Liver (tissue), 9 donors: ENCODE data around the gene ATXN10. TPM values are rescaled to one million over a fixed set of nuclear protein-coding genes. Genes with fewer than 3 reads are reported as not detected.

Source experiments
- DNase-seq: peaks from one replicate; pipeline ENCODE4 v3.0.0-alpha.2; 2017; ENCODE audit warnings: low spot score
- H3K27ac ChIP-seq, 2 donors: one replicate each; pipeline ENCODE4 v1.7.0; 2013; ENCODE audit warnings: inconsistent platforms in 2 of 2, low read length in 2 of 2, control low read depth in 1 of 2, low read depth in 1 of 2, mild to moderate bottlenecking in 1 of 2
- H3K27me3 ChIP-seq, 4 donors: one replicate each; pipeline versions ENCODE4 v1.6.1 to v1.7.0; 2013; ENCODE audit warnings: low read length in 3 of 4, inconsistent platforms in 1 of 4, mild to moderate bottlenecking in 1 of 4, moderate library complexity in 1 of 4; ENCODE audit not compliant: control insufficient read depth in 4 of 4, insufficient read depth in 4 of 4
- H3K36me3 ChIP-seq, 4 donors: one replicate each; pipeline versions ENCODE4 v1.6.1 to v1.7.0; 2013; ENCODE audit warnings: low read length in 3 of 4, mild to moderate bottlenecking in 3 of 4, low read depth in 1 of 4, moderate library complexity in 1 of 4; ENCODE audit not compliant: control insufficient read depth in 4 of 4, insufficient read depth in 3 of 4
- H3K4me1 ChIP-seq, 4 donors: one replicate each; pipeline versions ENCODE4 v1.6.1 to v1.7.0; 2013; ENCODE audit warnings: low read length in 3 of 4, mild to moderate bottlenecking in 3 of 4, moderate library complexity in 1 of 4; ENCODE audit not compliant: control insufficient read depth in 4 of 4, insufficient read depth in 4 of 4
- H3K4me3 ChIP-seq, 3 donors: one replicate each; pipeline versions ENCODE4 v1.6.1 to v1.7.0; 2013; ENCODE audit warnings: low read length in 3 of 3, control low read depth in 1 of 3, low read depth in 1 of 3, mild to moderate bottlenecking in 1 of 3
- H3K9ac ChIP-seq, 2 donors: one replicate each; pipeline ENCODE4 v1.7.0; 2013; ENCODE audit warnings: low read length in 2 of 2, mild to moderate bottlenecking in 2 of 2, moderate library complexity in 2 of 2, control low read depth in 1 of 2, low read depth in 1 of 2
- H3K9me3 ChIP-seq, 4 donors: one replicate each; pipeline versions ENCODE4 v1.6.1 to v1.7.0; 2013; ENCODE audit warnings: low read length in 3 of 4; ENCODE audit not compliant: control insufficient read depth in 4 of 4
- CTCF ChIP-seq: fragments of 150-350 bp; IDR thresholded peaks from 2 replicates; pipeline ENCODE4 v1.5.1; 2017; ENCODE audit warnings: improper control_type of control experiment, low read depth, low read length; ENCODE audit not compliant: missing input control
- EGR1 ChIP-seq, 2 donors: IDR thresholded peaks; 2 replicates each; pipeline ENCODE4 v1.6.1; 2016 to 2018; ENCODE audit warnings: antibody characterized with exemption in 2 of 2, low read depth in 2 of 2
- FOXA2 ChIP-seq: IDR thresholded peaks from 2 replicates; pipeline ENCODE4 v1.6.1; 2016; ENCODE audit warnings: antibody characterized with exemption
- GABPA ChIP-seq, 2 donors: IDR thresholded peaks in 1 of 2; conservative IDR thresholded peaks in 1 of 2; 2 replicates each; pipeline ENCODE4 v1.6.1; 2016; ENCODE audit warnings: antibody characterized with exemption in 2 of 2, mild to moderate bottlenecking in 1 of 2, moderate library complexity in 1 of 2
- JUND ChIP-seq, 2 donors: IDR thresholded peaks; 2 replicates each; pipeline ENCODE4 v1.6.1; 2016; ENCODE audit warnings: antibody characterized with exemption in 2 of 2
- MAX ChIP-seq: IDR thresholded peaks from 2 replicates; pipeline ENCODE4 v1.6.1; 2016; ENCODE audit warnings: antibody characterized with exemption
- NR2F2 ChIP-seq: IDR thresholded peaks from 2 replicates; pipeline ENCODE4 v1.6.1; 2016; ENCODE audit warnings: antibody characterized with exemption
- RAD21 ChIP-seq, 2 donors: IDR thresholded peaks; 2 replicates each; pipeline ENCODE4 v1.6.1; 2016; ENCODE audit warnings: antibody characterized with exemption in 2 of 2, mild to moderate bottlenecking in 2 of 2
- RXRA ChIP-seq, 2 donors: IDR thresholded peaks; 2 replicates each; pipeline ENCODE4 v1.6.1; 2017 to 2018; ENCODE audit warnings: antibody characterized with exemption in 2 of 2, mild to moderate bottlenecking in 1 of 2
- SP1 ChIP-seq: IDR thresholded peaks from 2 replicates; pipeline ENCODE4 v1.6.1; 2018; ENCODE audit warnings: antibody characterized with exemption, mild to moderate bottlenecking
- TAF1 ChIP-seq: conservative IDR thresholded peaks from 2 replicates; pipeline ENCODE4 v1.6.1; 2016; ENCODE audit warnings: antibody characterized with exemption, mild to moderate bottlenecking
- YY1 ChIP-seq: IDR thresholded peaks from 2 replicates; pipeline ENCODE4 v1.6.1; 2016; ENCODE audit warnings: antibody characterized with exemption, mild to moderate bottlenecking
- WGBS: extraction: QIAGEN DNeasy Blood & Tissue Kit; methylation state at CpG from one replicate; pipeline ENCODE4 v1.1.7; 2013; 5-methylcytosine and 5-hydroxymethylcytosine counted together
- polyA plus RNA-seq, 2 donors: library from polyadenylated mRNA; stranded (reverse) in 1 of 2; unstranded in 1 of 2; fragments of 200-250 nt in 1 of 2; fragments of >200 nt in 1 of 2; fragmentation: Nextera tagmentation in 1 of 2; extraction: Ambion mirVana in 1 of 2; gene quantifications; one replicate each; pipeline versions ENCODE4 v1.2.1 to v1.2.3, GENCODE V29; 2013 to 2015
- total RNA-seq, 2 donors: library from RNA; depleted of rRNA; stranded (reverse); fragments of >200 nt; gene quantifications; one replicate each; pipeline ENCODE4 v1.2.3, GENCODE V29; 2014
- TF ChIP-seq, protein P1 (sequence below): IDR thresholded peaks from 2 replicates; pipeline ENCODE4 v1.6.1; 2016; ENCODE audit warnings: antibody characterized with exemption, mild to moderate bottlenecking
- TF ChIP-seq, protein P2 (sequence below): IDR thresholded peaks from 2 replicates; pipeline ENCODE4 v1.6.1; 2016; ENCODE audit warnings: antibody characterized with exemption
- TF ChIP-seq, protein P3 (sequence below): IDR thresholded peaks from 2 replicates; pipeline ENCODE4 v1.6.1; 2016; ENCODE audit warnings: antibody characterized with exemption
- donor health status: healthy.
- donor health status: healthy.
- donor health status: healthy.
- donor health status: healthy.
- donor health status: healthy.

The ATXN10 gene
- total and polyA plus RNA-seq, 4 donors = 34.9 to 100 (median 69.7) TPM

GRCh38 chr22:45648301-45649117, 23.1 kb upstream of the ATXN10 start:
- no peak overlapping the region for H3K4me3 ChIP-seq
- H3K4me1 ChIP-seq = peaks cover 0 to 6% (median 1%) of the 10 kb centered on the region in 4 donors
- no peaks in the 10 kb centered on the region for H3K9me3 ChIP-seq
- H3K27ac ChIP-seq = no peak overlapping the region
- no peaks in the 10 kb centered on the region for H3K36me3 ChIP-seq
- H3K27me3 ChIP-seq = no peaks in the 10 kb centered on the region
- DNase-seq = no peak
- TF ChIP-seq, protein P1, sequence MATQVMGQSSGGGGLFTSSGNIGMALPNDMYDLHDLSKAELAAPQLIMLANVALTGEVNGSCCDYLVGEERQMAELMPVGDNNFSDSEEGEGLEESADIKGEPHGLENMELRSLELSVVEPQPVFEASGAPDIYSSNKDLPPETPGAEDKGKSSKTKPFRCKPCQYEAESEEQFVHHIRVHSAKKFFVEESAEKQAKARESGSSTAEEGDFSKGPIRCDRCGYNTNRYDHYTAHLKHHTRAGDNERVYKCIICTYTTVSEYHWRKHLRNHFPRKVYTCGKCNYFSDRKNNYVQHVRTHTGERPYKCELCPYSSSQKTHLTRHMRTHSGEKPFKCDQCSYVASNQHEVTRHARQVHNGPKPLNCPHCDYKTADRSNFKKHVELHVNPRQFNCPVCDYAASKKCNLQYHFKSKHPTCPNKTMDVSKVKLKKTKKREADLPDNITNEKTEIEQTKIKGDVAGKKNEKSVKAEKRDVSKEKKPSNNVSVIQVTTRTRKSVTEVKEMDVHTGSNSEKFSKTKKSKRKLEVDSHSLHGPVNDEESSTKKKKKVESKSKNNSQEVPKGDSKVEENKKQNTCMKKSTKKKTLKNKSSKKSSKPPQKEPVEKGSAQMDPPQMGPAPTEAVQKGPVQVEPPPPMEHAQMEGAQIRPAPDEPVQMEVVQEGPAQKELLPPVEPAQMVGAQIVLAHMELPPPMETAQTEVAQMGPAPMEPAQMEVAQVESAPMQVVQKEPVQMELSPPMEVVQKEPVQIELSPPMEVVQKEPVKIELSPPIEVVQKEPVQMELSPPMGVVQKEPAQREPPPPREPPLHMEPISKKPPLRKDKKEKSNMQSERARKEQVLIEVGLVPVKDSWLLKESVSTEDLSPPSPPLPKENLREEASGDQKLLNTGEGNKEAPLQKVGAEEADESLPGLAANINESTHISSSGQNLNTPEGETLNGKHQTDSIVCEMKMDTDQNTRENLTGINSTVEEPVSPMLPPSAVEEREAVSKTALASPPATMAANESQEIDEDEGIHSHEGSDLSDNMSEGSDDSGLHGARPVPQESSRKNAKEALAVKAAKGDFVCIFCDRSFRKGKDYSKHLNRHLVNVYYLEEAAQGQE = no peak
- TF ChIP-seq EGR1 (IDR thresholded peaks at IDR 0.05; ENCODE audit: low read depth in 2 of 2) (no peak), CTCF (no peak), RXRA (IDR thresholded peaks at IDR 0.05) (no peak), GABPA (IDR thresholded peaks at IDR 0.05 in 1 of 2, conservative IDR thresholded peaks at IDR 0.05 in 1 of 2) (no peak), SP1 (no peak)
- TF ChIP-seq, protein P2, sequence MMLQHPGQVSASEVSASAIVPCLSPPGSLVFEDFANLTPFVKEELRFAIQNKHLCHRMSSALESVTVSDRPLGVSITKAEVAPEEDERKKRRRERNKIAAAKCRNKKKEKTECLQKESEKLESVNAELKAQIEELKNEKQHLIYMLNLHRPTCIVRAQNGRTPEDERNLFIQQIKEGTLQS = no peak
- H3K9ac ChIP-seq = no peak overlapping the region
- WGBS = 86% methylated on average over 24 of the region's 24 CpGs

DNA sequence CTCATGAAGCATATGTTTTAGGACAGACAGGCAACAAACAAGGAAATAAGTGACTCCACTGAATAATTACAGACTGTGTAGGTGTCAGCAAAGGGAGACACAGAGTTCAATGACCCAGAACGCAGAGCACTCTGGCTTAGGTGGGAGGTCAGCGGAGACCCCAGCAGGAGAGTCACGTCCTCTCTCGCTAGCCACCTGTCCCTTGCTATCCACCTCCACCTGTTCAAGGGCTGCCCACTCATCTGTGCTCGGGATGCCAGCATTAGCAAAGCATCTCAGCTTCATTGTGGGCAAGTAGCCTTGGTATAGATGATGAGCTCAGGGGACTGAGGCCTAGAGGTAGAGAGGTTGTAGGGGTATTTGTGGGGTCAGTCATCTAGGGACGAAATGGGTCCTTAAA, 21.8 kb upstream of the ATXN10 start:
- H3K9me3 ChIP-seq = no peaks in the 10 kb centered on the region
- peak; percentile 17 for DNase-seq
- no peaks in the 10 kb centered on the region for H3K36me3 ChIP-seq
- H3K27me3 ChIP-seq = no peaks in the 10 kb centered on the region
- no peak overlapping the region for H3K9ac ChIP-seq
- 94% methylated on average over 6 of the region's 6 CpGs for WGBS
- no peak overlapping the region for H3K4me3 ChIP-seq
- no peak overlapping the region for H3K27ac ChIP-seq
- H3K4me1 ChIP-seq = peaks cover 0 to 6% (median 1%) of the 10 kb centered on the region in 4 donors
- TF ChIP-seq JUND (IDR thresholded peaks at IDR 0.05) (no peak), YY1 (no peak), NR2F2 (no peak), MAX (no peak), RAD21 (IDR thresholded peaks at IDR 0.05) (no peak), FOXA2 (no peak), TAF1 (no peak)
- TF ChIP-seq, protein P3, sequence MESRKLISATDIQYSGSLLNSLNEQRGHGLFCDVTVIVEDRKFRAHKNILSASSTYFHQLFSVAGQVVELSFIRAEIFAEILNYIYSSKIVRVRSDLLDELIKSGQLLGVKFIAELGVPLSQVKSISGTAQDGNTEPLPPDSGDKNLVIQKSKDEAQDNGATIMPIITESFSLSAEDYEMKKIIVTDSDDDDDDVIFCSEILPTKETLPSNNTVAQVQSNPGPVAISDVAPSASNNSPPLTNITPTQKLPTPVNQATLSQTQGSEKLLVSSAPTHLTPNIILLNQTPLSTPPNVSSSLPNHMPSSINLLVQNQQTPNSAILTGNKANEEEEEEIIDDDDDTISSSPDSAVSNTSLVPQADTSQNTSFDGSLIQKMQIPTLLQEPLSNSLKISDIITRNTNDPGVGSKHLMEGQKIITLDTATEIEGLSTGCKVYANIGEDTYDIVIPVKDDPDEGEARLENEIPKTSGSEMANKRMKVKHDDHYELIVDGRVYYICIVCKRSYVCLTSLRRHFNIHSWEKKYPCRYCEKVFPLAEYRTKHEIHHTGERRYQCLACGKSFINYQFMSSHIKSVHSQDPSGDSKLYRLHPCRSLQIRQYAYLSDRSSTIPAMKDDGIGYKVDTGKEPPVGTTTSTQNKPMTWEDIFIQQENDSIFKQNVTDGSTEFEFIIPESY = no peak
